A549 treated with CpdA at 1 μM for 4 hours (cell line): ENCODE data around the gene HNRNPA1L2. TPM values are rescaled to one million over a fixed set of nuclear protein-coding genes. Genes with fewer than 3 reads are reported as not detected.

Experiments
- total RNA-seq: library from RNA; stranded (reverse); fragments of 200-300 nt; extraction: Qiagen RNA extraction; gene quantifications from 5 replicates; pipeline ENCODE4 v1.2.3, GENCODE V29; 2022; ENCODE audit warnings: low read depth

The HNRNPA1L2 gene
- total RNA-seq: 5.1 to 7.0 TPM (median 6.0 TPM) in 5 replicates

DNA sequence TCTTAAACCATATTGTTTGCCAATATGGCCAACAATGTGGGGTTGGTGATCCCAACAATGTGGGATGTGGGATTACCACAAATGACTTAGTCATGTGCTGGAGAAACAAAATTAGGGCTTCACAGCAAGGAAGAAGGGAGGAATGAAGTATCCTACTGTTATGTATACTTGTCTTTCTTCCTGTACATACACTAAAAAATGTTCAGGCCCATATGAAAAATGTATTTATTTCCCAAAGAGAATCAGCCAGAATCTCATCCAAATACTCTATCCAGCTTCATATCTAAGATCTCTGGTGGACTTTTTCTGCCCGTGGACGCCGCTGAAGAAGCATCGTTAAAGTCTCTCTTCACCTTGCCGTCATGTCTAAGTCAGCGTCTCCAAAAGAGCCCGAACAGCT is at the start of gene HNRNPA1L2:
Gene HNRNPA1L2, plus strand, starts transcription at position 301 of the 400 bp plus-strand sequence. Its CDS starts 62 bp downstream, at position 363.

GRCh38 chr13:52652196-52652979 is 10.2 kb downstream of the HNRNPA1L2 start, which contains the start of gene SUGT1:
Gene SUGT1, plus strand, starts transcription at chr13:52652836. Its CDS starts 85 bp downstream, at chr13:52652921.

Other genes with a start within 250 kb of the HNRNPA1L2 start
- gene THSD1, start 236.3 kb upstream of the HNRNPA1L2 start, total RNA-seq: 9.4 to 11.7 TPM (median 9.6 TPM) in 5 replicates
- 12.0 to 17.5 TPM (median 12.9 TPM) in 5 replicates for gene VPS36, start 191.8 kb upstream of the HNRNPA1L2 start, total RNA-seq
- gene CKAP2, start 187.0 kb upstream of the HNRNPA1L2 start, total RNA-seq: 31.9 to 43.7 TPM (median 33.4 TPM) in 5 replicates
- gene SUGT1, start 10.4 kb downstream of the HNRNPA1L2 start, total RNA-seq: 43.7 to 51.9 TPM (median 47.2 TPM) in 5 replicates
- not detected in 5 replicates for gene CNMD, start 97.4 kb downstream of the HNRNPA1L2 start, total RNA-seq
- not detected in 5 replicates for gene PCDH8, start 206.2 kb downstream of the HNRNPA1L2 start, total RNA-seq